Neural crest cell (in vitro differentiated cells): Measurements from ENCODE around the gene FARP1. TPM values are rescaled to one million over a fixed set of nuclear protein-coding genes. Genes with fewer than 3 reads are reported as not detected.
A peak's percentile ranks its signal among the peaks of the same experiment; 100 is the strongest.

Experiments used
- DNase-seq: peaks from one replicate; pipeline ENCODE4 v3.0.0; 2021; ENCODE audit warnings: low read depth, mixed read lengths, low spot score
- H3K27ac Mint-ChIP-seq: one replicate; pipeline ENCODE4 v1.8.0; 2021; ENCODE audit warnings: mild to moderate bottlenecking, mixed read lengths; ENCODE audit not compliant: unreplicated experiment
- H3K27me3 Mint-ChIP-seq: 2 replicates; pipeline ENCODE4 v1.8.0; 2021; ENCODE audit warnings: low read depth, mild to moderate bottlenecking, mixed read lengths
- H3K36me3 Mint-ChIP-seq: 2 replicates; pipeline ENCODE4 v1.8.0; 2021; ENCODE audit warnings: low read depth, mild to moderate bottlenecking, mixed read lengths
- H3K4me1 Mint-ChIP-seq: 2 replicates; pipeline ENCODE4 v1.8.0; 2021; ENCODE audit warnings: mixed read lengths
- H3K4me3 Mint-ChIP-seq: one replicate; pipeline ENCODE4 v1.8.0; 2021; ENCODE audit warnings: mild to moderate bottlenecking, mixed read lengths
- H3K9me3 Mint-ChIP-seq: 2 replicates; pipeline ENCODE4 v1.8.0; 2021; ENCODE audit warnings: mixed read lengths
- total RNA-seq: library from RNA; stranded (reverse); gene quantifications from 2 replicates; pipeline ENCODE4 v1.2.1, GENCODE V29; 2021
- TF ChIP-seq, protein P1 (sequence below): fragments of 200-600 bp; sonication (generic); conservative IDR thresholded peaks from 2 replicates; pipeline ENCODE4 v1.5.0; 2021; ENCODE audit warnings: antibody characterized with exemption, mild to moderate bottlenecking

Gene FARP1
- total RNA-seq, 1 donor from 2014 or later = 138 TPM

DNA sequence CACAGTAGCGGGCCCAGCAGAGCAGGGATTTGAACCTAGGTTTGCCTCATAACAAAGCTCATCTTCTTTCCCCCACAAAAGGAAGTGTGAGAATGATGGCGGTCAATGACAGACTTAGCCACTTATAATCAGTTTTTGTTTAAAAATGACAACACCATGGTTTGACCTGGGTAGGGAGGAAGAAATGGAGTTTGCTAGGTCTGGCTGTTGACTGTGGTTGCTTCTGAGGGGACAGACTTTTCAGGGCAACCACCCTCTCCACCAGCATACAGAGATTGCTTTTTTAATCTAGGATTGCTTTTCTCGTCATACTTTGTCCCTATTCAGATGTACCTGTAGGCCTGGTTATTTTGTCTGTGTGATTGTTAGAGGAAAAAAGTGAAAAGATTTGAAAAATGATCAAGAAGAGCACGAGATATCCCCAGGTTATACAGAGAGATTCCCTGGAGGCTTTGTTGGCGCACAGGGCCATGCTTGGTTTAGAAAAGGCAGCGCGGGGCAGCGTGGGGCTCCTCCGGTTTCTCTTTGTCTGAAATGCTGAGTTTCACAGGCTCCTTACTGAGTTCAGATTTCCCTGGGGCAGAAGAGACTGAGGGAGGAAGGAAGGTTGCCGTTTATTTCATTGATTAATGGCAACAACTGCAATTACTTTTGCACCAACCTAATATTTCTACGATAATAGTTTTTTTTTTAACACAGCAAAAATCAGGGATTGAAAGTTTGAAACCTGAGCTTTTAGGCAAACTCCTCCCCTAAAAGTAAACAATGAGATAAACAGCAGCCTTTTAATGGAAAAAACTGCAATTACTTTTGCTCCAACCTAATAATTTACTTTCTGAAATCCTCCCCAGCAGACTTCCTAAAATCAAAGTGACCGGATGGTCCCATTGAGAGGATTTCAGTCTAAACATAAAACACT is 131.2 kb downstream of the FARP1 start:
- Mint-ChIP-seq H3K27ac (peak overlapping the region; percentile 99), H3K4me1 (peaks cover 50% of the 10 kb centered on the region)

DNA sequence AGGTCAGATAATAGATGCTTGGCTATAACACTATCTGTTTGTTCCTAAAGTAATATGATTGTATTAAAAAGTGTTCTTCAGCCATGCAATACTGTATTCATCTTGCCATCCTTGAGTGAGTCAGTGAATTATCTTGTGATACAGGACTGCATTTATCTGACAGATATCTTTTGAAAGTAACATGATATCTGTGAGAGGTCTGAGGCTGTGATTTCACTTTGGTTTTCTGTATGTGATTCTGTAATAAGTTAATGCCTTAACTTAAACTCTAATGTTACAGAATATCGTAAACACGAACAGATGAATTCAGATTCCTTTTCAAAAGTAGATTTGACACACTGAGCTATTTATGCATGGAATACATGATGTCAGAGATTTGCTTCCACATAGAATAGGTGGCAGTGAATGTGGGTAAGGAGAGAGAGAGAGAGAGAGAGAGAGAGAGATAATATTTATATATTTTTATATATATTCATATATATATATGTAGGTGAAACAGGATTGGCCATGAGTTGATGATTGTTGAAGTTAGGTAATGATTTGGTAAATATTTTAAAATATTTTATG is 132.1 kb downstream of the FARP1 start:
- Mint-ChIP-seq H3K36me3 (no peaks in the 10 kb centered on the region), H3K27ac (peak overlapping the region; percentile 99), H3K27me3 (no peaks in the 10 kb centered on the region), H3K9me3 (no peaks in the 10 kb centered on the region), H3K4me1 (peaks cover 55% of the 10 kb centered on the region), H3K4me3 (no peak overlapping the region)
- no peak for DNase-seq
- TF ChIP-seq, protein P1, sequence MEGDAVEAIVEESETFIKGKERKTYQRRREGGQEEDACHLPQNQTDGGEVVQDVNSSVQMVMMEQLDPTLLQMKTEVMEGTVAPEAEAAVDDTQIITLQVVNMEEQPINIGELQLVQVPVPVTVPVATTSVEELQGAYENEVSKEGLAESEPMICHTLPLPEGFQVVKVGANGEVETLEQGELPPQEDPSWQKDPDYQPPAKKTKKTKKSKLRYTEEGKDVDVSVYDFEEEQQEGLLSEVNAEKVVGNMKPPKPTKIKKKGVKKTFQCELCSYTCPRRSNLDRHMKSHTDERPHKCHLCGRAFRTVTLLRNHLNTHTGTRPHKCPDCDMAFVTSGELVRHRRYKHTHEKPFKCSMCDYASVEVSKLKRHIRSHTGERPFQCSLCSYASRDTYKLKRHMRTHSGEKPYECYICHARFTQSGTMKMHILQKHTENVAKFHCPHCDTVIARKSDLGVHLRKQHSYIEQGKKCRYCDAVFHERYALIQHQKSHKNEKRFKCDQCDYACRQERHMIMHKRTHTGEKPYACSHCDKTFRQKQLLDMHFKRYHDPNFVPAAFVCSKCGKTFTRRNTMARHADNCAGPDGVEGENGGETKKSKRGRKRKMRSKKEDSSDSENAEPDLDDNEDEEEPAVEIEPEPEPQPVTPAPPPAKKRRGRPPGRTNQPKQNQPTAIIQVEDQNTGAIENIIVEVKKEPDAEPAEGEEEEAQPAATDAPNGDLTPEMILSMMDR = no peak

More for the DNA sequence above, 131.2 kb downstream of the FARP1 start:
- H3K9me3 Mint-ChIP-seq = no peaks in the 10 kb centered on the region
- DNase-seq = peak; percentile 41
- no peaks in the 10 kb centered on the region for H3K36me3 Mint-ChIP-seq
- TF ChIP-seq, protein P1 = no peak
- no peaks in the 10 kb centered on the region for H3K27me3 Mint-ChIP-seq
- peak overlapping the region; percentile 81 for H3K4me3 Mint-ChIP-seq

DNA sequence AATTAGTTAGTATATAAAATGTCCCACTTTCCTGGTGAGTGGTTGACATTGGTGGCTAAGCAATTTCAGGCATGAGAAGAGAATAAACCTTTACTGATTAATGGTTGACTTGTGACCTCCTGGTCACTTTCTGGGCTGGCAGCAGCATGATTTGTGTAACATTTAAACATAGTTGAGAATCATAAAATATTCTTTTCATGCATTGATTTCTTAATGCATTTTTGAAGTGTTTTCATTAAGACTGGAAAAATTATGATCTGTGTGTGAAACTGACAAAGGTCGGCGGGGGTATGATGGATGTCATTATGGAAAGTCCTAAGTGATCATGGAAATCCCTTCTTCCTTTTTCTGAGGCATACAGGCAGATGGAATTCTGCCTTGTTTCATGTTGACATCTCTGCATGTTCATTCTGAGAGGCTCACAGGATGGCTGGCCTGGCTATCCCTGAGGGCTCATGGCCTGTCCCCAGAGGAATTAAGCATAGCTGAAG is 132.8 kb downstream of the FARP1 start:
- DNase-seq = no peak
- no peaks in the 10 kb centered on the region for H3K9me3 Mint-ChIP-seq
- H3K27ac Mint-ChIP-seq = no peak overlapping the region
- H3K4me1 Mint-ChIP-seq = peaks cover 62% of the 10 kb centered on the region
- peak overlapping the region; percentile 40 for H3K4me3 Mint-ChIP-seq
- H3K27me3 Mint-ChIP-seq = no peaks in the 10 kb centered on the region
- TF ChIP-seq, protein P1 = no peak
- H3K36me3 Mint-ChIP-seq = no peaks in the 10 kb centered on the region

DNA sequence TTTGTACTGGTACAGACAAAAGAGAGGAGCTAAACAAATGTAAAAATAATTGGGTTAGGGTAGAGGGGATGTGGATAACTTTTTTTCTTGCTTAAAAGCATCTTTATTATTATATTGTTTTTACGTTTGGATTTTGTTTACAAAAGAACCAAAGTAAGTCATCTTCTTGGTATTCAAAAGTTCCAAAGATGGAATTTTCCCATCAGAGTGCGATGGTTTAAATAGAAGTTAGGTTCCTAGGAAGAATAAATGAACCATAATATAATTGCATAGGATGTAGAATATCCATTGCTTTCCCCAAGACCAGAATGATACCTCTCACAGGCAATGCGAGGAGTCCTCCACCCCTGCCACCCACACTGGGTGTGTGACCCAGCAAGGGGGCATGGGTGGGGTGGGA is 133.6 kb downstream of the FARP1 start:
- Mint-ChIP-seq H3K9me3 (no peaks in the 10 kb centered on the region), H3K4me3 (peak overlapping the region; percentile 40), H3K36me3 (no peaks in the 10 kb centered on the region), H3K27ac (no peak overlapping the region), H3K27me3 (no peaks in the 10 kb centered on the region), H3K4me1 (peaks cover 64% of the 10 kb centered on the region)
- TF ChIP-seq, protein P1 = no peak
- DNase-seq = no peak

DNA sequence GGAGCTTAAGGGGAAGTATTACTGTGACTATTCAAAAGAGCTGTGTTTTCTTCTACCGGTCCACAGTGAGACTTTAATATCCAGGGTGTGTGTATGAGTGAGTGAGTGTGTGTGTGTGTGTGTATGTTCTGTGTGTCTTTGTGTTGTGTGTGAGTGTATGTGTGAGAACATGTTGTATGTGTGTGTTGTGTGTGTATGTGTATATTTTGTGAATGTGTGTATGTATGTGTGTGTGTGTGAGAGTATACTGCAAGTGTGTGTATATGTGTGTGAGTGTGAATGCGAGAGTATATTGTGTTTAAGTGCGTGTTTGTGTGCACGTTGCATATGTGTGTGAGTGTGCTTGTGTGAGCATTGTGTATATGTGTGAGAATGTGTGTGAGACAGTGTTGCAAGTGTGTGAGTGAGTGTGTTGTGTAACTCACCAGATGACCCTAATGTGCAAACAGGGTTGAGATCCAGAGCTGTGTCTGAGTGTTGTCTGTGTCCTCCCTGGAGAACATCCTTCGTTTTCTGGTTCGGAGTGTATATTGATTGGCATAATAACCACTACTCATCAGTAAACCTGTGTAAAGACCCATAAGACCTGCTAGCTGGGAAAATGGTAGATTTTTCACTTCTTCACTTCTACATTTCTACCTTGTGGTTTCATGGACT is 135.3 kb downstream of the FARP1 start:
- peaks cover 54% of the 10 kb centered on the region for H3K4me1 Mint-ChIP-seq
- TF ChIP-seq, protein P1 = no peak

More for the DNA sequence above, 135.3 kb downstream of the FARP1 start:
- no peaks in the 10 kb centered on the region for H3K9me3 Mint-ChIP-seq
- no peak overlapping the region for H3K4me3 Mint-ChIP-seq
- no peak for DNase-seq
- no peak overlapping the region for H3K27ac Mint-ChIP-seq
- no peaks in the 10 kb centered on the region for H3K27me3 Mint-ChIP-seq
- H3K36me3 Mint-ChIP-seq = no peaks in the 10 kb centered on the region
